HG03064 (cell line): Measurements from ENCODE around the gene SGPP1.
"Not testable (repeated sequence)": the region's sequence is repeated elsewhere in the genome, so short reads cannot be mapped to it uniquely, and the experiment has no call there.

Experiments
- ATAC-seq: cut with Tn5 transposase; IDR thresholded peaks from one replicate; pipeline ENCODE4 v1.9.1; 2021; ENCODE audit warnings: low read depth; ENCODE audit not compliant: unreplicated experiment

SGPP1 gene, protein sequence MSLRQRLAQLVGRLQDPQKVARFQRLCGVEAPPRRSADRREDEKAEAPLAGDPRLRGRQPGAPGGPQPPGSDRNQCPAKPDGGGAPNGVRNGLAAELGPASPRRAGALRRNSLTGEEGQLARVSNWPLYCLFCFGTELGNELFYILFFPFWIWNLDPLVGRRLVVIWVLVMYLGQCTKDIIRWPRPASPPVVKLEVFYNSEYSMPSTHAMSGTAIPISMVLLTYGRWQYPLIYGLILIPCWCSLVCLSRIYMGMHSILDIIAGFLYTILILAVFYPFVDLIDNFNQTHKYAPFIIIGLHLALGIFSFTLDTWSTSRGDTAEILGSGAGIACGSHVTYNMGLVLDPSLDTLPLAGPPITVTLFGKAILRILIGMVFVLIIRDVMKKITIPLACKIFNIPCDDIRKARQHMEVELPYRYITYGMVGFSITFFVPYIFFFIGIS

DNA sequence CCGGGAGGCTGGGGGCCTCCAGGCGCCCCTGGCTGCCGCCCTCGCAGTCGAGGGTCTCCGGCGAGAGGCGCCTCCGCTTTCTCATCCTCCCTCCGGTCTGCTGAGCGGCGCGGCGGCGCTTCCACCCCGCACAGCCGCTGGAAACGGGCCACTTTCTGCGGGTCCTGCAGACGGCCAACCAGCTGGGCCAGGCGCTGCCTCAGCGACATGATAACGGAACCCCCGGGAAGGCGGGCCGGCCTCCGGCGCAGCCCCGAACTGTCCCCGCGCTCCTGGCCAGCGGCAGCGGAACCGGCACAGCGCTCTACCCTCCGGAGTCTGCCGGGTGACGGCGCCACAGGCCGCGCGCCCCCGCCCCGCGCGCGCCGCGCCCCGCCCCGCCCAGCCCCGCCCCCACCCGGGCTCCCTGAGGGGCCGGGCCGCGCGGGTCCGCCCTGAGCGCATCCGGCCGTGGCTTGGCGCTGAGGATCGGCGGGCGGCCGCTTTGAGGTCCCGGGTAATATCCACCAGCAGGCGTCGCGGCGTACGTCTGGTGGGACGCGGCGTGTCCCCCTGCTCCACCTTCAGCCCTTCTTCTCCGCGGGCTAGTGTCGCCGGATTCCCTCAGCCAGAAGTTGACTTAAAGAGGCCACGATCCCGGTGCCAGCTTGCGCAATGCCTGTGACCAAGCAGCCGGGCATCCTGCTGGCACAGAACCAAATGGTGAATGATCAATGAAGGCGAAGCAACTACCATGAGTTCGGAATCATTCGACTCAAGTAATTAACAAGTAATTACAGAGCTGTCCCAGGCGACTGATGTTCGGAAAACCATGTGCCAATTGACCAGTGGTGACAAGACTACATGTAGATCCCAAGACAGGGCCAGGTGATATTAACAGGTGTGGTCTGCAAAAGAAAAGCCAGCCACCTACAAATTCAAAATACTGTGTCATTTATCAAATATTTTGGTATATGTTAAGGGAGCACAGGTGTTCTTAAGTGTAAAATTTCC is at the start of gene SGPP1:
SGPP1 (minus strand) TSS at position 330 of the 993 bp plus-strand sequence; CDS start at position 209, 121 bp downstream.
- ATAC-seq, result peak; percentile 69

DNA sequence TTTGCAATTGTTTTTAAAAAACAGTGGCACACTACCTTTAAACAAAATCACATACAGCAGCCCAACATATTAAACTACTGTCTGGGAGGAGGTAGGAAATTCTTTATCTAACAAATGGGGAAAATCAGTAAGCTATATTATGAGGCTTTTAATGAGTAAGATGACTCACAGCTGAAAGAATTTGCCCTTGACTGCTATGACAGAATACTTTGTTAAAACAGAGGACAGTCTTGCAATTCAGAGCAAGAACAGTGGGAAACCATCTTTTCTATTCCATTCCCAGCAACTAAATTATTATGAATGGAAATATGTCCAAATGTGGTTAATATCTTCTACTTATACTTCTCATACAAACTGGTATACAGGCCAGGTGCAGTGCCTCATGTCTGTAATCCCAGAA is 49.2 kb upstream of the SGPP1 start:
- ATAC-seq, result no peak

DNA sequence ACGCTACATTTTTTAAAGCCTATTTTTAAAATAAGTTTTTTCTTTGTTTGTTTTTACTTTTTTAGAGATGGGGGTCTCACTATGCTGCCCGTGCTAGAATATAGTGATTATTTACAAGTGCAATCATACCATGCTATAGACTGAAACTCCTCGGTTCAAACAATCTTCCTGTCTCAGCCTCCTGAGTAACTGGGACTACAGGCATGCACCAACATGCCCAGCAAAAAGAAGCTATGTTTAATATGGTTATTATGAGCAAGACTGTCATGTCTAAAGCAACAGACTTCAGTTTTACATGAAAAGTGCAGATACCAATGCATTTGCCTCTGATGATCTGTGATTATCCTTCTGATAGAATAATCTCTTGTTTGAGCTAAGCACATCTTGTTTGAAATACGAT is 45.6 kb upstream of the SGPP1 start:
- ATAC-seq, result no peak

DNA sequence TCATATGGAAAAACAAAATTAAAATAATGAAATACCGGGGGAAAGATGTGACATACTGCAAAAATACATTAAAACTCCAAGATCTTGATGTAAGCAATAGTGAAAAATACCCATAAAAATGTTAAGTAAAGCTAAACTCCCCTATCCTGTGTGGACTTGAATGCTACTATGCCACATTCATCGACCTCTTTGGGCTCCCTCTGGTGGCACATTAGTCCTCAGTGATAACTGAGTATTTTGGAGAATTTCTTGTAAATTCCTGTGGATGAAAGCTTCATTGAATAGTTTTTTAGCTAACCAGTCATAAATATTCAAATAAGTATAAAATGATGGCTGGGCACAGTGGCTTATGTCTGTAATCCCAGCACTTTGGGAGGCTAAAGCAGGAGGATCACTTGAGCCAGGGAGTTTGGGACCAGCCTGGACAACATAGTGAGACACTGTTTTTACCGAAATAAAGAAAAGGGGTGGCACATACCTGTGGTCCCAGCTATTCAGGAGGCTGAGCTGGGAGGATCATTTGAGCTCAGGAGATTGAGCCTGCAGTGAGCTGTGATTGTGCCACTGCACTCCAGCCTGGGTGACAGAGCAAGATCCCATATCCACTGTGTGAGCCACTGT is 42.4 kb upstream of the SGPP1 start:
- no peak for ATAC-seq

DNA sequence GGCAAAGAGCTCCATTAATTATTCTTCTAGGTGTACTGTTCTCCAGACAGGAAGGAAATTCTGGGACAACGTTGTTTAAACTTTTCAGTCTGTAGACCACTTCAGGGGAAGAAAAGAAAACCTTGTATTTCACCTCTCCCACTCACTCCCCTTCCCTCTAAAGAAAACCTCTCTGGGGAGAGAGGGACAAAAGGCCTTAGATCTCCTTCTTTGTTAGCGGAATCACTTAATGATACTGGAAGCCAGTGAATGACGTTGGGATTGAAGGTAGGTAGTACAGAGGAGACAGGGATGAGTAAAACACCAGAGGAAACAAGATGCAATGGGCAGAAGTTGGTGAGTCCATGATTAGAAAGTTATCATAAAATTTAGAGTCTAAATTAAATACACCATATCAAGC is 38.7 kb upstream of the SGPP1 start:
- no peak for ATAC-seq

DNA sequence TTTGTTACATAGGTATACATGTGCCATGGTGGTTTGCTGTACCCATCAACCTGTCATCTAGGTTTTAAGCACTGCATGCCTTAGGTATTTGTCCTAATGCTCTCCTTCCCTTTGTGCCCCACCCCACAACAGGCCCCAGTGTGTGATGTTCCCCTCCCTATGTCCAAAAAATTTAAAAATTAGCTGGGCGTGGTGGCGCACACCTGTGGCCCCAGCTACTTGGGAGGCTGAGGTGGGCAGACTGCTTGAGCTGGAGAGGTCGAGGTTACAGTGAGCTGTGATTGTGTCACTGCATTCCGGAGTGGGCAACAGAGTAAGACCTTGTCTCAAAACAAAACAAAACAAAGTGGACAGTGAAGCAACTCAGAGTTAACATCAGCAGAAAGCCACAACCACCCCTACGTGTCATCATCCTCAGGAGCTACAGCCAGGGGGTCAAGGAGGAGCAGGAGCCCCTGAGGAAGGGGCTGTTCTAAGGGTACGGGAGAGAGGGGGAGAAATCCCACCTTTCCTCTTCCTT is 36.8 kb upstream of the SGPP1 start:
- ATAC-seq, result no peak

DNA sequence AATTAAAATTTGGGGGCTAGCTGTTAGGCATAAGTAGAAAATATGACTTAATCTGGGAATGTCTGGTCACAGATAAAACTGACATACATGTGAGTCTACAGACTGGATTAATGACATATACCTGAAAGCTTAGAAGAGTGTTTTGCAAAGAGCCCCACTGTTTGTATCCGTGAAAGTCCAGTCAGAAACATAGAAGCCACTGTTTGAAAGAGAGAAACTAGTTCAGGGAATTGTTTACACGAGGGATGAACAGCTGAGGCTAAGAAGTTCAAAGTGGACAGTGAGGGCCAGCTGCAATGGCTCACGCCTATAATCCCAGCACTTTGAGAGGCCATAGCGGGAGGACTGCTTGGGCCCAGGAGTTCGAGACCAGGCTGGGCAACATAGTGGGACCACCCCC is 36.2 kb upstream of the SGPP1 start:
- ATAC-seq, result no peak

DNA sequence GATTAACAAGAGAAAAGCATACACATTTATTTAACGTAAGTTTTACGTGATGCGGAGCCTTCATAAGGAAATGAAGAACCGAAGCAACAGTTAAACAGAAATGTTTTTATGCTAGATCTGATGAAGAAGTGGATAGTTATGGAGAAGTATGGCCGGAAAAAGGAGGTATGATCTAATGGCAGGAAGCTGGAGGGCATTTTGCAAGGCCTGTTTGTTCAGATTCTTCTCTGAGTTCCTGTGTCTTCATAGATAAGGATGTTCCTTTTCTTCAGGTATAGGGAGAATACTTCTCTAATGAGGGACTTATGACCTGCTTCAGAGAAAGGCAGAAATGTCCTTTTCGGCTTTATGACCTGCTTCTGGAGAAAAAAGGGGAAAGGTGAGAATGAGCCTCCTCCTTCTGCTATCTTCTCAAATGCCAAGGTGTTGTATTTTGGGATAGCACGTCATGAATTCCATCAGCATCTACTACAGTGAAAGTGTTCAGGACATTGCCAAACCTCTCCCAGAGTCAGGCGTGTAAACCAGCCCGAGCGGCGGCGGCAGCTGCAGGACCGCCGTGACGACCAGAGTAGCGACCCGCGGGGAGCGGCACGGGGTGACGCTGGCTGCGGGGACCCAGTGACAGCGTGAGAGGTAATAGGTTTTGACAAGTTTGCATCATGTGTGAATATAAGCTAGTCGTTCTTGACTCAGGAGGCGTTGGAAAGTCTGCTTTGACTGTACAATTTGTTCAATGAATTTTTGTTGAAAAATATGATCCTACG is 33.7 kb upstream of the SGPP1 start:
- ATAC-seq, result no peak

DNA sequence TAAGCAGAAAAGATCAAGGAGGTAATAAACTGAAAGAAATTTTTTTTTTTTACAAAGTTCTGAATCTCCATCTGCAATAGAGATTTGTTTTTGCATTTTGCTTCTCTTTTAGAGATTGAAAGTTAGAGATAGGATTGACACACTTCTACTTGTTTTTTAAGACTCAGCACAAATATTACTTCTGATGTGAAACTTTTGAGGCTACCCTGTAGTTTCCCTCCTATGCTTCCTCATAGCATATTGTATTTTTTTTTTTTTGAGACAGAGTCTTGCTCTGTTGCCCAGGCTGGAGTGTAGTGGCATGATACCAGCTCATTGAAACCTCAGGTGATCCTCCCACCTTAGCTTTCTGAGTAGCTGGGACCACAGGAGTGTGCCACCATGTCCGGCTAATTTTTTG is 32.1 kb upstream of the SGPP1 start:
- peak; percentile 56 for ATAC-seq

DNA sequence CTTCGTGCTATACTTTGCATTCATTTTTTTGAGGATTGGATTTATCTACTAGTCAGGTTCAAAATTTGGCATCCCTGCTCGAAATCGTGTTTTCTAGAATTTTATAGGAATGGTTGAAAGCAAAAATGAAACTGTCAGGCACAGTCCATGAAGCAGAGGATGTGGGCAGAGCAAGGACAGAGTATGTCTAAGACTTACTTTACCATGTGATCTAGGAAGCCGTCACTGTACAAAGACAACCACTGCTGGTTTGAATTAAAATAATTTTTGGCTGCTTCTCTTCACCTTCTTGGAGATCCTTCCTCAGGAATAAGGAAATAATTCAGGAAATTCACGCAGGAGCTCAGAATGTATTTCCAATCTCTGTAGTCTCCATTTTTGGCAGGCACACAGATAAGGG is 31.6 kb upstream of the SGPP1 start:
- peak; percentile 78 for ATAC-seq

DNA sequence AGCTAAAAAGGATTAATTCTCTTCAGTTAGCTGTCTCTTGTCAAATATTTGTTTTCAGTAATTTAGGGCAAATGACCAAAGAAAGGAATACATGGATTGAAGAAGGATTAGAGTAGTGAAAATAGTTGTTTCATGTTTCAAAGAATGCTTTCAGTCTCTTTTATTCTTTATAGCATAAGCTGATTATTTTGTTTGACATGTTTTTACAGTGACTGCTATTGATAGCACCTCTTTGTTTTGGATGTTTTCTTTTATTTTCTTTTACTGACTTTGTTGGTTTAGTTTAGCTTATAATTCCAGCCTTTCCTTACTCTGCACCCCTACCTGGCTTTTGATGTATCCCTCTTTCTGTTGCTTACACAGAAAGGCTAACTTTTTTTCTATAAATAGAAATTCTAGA is 29.3 kb upstream of the SGPP1 start:
- no peak for ATAC-seq

DNA sequence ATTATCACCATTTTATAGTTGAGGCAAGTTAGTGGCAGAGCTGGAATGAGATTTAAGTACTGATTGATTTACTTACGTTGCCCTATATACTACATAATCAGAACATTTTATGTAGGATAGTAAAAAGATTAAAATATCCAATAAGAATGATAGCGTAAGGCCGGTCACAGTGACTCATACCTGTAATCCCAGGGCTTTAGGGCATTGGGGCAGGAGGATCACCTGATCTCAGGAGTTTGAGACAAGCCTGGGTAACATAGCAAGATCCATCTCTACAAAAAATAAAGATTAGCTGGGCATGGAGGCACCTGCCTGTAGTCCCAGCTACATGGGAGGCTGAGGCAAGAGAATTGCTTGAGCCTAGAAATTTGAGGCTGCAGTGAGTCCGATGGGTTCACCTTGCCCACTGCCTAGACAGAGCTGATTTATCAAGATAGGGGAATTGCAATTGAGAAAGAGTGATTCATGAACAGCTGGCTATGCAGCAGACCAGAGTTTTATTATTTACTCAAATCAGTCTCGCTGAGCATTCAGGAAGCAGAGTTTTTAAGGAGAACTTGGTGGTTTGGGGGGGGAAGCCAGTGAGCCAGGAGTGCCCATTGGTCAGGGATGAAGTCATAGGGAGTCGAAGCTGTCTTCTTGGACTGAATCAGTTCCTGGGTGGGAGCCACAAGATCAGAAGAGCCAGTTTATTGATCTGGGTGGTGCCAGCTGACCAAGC is 24.7 kb upstream of the SGPP1 start:
- no peak for ATAC-seq

DNA sequence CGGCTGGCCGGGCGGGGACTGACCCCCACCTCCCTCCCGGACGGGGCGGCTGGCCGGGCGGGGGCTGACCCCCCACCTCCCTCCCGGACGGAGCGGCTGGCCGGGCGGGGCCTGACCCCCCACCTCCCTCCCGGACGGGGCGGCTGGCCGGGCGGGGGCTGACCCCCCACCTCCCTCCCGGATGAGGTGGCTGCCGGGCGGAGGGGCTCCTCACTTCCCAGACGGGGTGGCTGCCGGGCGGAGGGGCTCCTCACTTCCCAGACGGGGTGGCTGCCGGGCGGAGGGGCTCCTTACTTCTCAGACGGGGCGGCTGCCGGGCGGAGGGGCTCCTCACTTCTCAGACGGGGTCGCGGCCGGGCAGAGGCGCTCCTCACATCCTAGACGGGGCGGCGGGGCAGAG is 23.2 kb upstream of the SGPP1 start:
- ATAC-seq, result not testable (repeated sequence)

DNA sequence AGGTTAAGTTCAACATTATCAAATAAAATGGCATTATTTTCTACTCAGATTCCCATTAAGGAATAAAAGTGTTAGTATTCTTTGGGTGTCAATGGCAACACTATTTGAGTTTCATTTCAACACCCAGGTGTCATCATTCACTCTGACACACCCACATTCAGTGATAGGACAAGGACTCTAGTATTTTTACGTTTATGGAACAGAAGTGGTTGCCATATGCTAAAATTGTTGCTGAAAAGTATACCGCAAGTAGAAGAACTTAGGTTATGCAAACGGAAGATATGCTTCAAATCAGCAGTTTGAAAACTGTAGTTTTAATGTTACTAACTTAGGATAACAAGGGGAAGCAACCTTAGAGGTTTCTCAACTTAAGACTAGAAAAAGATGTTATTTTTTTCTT is 20.0 kb upstream of the SGPP1 start:
- ATAC-seq, result no peak

DNA sequence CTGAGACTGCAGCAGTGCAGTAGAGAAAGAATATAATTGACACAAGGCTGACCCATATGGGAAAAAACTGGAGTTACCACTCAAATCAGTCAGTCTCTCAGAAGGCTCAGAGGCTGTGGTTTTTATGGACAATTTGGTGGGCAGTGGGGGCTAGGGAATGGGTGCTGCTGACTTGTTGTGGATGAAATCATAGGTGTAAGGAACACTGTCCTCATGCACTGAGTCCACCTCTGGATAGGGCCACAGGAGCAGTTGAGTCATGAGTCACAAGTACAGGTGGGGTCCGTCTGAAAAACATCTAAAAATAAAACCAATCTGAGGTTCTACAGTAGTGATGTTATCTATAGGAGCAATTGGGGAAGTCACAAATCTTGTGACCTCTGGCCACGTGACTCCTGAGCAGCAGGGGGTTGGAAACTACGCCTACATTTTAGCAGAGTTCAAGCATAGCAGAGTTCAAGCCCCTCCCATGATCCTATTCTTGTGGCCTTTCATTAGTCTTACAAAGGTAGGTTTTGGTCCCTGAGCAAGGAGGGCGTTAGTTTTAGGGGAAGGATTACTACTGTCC is 18.1 kb upstream of the SGPP1 start:
- peak; percentile 52 for ATAC-seq

DNA sequence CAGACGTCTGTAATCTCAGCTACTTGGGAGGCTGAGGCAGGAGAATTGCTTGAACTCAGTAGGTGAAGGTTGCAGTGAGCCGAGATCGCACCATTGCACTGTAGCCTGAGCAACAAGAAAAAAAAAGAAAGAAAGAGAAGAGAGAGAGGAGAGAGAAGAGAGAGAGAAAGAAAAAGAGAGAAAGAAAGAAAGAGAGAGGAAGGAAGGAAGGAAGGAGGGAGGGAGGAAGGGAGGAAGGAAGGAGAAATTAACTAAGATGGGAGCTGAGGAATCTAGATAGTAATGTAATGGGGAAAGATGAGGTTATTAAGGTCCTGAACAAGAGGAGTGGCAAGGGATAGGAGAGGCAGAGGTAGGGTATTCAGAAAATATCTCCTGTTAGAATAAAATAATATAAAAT is 17.4 kb upstream of the SGPP1 start:
- no peak for ATAC-seq

DNA sequence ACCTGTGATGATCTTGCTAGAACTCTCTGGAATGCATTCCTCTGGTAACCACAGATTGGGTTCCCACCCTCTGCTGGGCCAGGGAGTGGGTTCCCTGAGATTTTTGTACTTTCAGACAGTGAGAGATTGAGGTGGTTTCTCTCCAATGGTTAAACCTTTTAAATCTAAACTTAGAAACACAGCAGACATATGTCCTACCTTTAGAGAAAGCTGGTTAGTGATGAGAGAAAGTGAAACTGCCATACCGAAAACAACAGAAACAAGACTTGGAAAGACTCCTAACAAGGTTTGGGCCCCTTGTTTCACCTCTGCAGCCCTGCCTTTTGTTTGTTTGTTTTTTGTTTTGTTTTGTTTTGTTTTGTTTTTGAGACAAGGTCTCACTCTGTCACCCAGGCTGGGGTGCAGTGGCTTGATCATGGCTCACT is 9.7 kb upstream of the SGPP1 start:
- peak; percentile 92 for ATAC-seq

DNA sequence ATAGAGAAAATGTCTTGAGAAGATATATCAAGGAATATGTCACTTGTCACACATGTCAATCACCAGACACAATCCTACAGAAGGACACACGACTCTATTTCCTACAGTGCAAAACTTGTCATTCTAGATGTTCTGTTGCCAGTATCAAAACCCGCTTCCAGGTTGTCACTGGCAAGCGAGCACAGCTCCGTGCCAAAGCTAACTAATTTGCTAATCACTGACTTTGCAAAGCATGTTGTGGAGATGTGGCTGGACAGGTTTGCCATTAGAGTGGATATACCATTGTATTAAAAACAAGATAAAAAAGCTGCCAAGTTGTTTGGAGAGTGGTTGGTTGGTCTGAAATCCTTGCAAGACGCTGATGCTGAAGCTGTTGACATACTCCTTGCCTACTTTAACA is 7.9 kb upstream of the SGPP1 start:
- no peak for ATAC-seq

DNA sequence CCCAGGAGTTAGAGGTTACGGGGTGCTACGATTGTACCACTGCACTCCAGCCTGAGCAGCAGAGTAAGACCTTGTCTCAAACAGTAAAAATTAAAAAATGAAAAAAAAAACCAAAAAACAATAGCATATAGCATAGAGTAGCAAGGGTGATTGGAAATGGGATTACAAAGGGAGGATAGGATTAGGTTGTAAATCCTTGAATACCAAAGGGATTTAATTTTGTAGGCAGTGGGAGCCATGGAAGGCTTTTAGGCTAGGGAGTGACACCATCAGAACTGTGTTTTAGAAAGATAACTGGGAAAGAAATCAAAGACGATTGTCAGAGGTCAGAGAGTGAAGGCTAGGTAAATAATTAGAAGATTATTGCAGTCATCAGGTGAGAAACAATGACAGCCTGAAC is 2.8 kb upstream of the SGPP1 start:
- no peak for ATAC-seq
